Measurements from ENCODE around the gene CPXM2.

- TF ChIP-seq CTCF (IDR thresholded peaks at IDR 0.05) (no peak), EZH2 (IDR thresholded peaks at IDR 0.05; ENCODE audit: borderline replicate concordance, insufficient read depth, low read depth, low read length, poor library complexity, severe bottlenecking) (no peak)
Measured at GRCh38 chr10:123879606-123880257, 11.9 kb downstream of the CPXM2 start.
